Mammary epithelial cell (primary cell): Measurements from ENCODE around the gene CTNNA1.

Experiments used
- EZH2 ChIP-seq: IDR thresholded peaks from 2 replicates; pipeline ENCODE4 v1.6.1; 2012; ENCODE audit warnings: low read length, inconsistent platforms, borderline replicate concordance
- TF ChIP-seq, protein P1 (sequence below), 2 donors: IDR thresholded peaks in 1 of 2; conservative IDR thresholded peaks in 1 of 2; 2 replicates each; pipeline ENCODE4 v1.5.1; 2011 to 2012; ENCODE audit warnings: inconsistent platforms in 2 of 2, low read length in 2 of 2, mild to moderate bottlenecking in 2 of 2, control low read depth in 1 of 2, low read depth in 1 of 2; ENCODE audit not compliant: insufficient read depth in 1 of 2; ENCODE audit errors: extremely low read depth in 1 of 2

DNA sequence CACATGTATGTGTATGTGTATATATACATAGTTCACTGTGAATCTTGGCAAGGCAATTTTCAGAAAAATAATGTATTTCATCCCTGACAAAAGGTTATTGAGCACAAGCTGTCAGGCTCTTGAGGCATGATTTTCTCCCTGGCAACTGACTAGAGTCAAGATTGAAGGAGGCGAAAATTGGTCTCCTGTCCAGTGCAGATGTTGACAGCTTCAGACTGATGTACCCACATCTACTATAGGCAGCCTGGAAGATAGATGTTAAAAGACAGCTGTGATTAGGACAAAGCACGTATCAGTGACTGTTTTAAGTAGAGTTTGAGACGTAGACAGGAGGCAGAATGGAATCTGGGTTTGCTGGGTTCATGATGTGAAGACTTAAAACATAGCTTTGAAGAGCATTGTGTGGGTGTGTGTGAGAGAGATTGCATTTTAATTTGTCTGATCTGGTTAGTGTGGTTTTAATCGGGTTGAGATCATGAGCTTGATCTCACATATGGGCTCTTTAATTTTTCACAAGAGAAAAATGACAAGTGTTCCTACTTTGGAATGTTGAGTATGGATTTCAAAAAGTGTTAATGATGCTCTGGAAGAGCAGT lies 39.1 kb downstream of the CTNNA1 start:
- TF ChIP-seq, protein P1, sequence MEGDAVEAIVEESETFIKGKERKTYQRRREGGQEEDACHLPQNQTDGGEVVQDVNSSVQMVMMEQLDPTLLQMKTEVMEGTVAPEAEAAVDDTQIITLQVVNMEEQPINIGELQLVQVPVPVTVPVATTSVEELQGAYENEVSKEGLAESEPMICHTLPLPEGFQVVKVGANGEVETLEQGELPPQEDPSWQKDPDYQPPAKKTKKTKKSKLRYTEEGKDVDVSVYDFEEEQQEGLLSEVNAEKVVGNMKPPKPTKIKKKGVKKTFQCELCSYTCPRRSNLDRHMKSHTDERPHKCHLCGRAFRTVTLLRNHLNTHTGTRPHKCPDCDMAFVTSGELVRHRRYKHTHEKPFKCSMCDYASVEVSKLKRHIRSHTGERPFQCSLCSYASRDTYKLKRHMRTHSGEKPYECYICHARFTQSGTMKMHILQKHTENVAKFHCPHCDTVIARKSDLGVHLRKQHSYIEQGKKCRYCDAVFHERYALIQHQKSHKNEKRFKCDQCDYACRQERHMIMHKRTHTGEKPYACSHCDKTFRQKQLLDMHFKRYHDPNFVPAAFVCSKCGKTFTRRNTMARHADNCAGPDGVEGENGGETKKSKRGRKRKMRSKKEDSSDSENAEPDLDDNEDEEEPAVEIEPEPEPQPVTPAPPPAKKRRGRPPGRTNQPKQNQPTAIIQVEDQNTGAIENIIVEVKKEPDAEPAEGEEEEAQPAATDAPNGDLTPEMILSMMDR (conservative IDR thresholded peaks at IDR 0.05 in 1 of 2, IDR thresholded peaks at IDR 0.05 in 1 of 2; ENCODE audit: extremely low read depth in 1 of 2, insufficient read depth in 1 of 2, low read depth in 1 of 2, low read length in 2 of 2) = no peak
- TF ChIP-seq EZH2 = no peak
